ENCODE results near the gene LINC01488.

- no peak for TF ChIP-seq EZH2 (IDR thresholded peaks at IDR 0.05; ENCODE audit: low read depth)
- no peak for TF ChIP-seq CTCF (conservative IDR thresholded peaks at IDR 0.05)
These were observed 49.3 kb upstream of the LINC01488 start for GRCh38 chr11:69431893-69432738.

All from PC-9 (cell line).